ENCODE measurements around the gene ZNF609.

The ZNF609 gene

DNA sequence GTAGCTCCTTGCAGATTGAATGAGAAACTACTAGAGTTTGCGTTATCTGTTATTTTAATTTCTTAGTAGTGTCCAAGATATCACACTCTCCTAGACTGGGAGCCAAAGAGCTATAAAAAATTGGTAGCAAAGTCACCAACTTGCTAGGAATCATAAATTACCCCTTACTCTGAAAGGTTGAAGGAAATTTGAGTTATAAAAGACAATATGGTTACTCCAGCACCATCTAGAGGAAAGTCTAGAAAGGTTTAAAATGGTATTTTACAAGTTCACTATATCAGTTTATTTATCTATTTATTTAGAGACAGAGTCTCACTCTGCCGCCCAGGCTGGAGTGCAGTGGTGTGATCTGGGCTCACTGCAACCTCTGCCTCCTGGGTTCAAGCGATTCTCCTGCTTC lies 193.4 kb downstream of the ZNF609 start:
- DNase-seq (ENCODE audit: low read depth in 2 of 2), result no peak

DNA sequence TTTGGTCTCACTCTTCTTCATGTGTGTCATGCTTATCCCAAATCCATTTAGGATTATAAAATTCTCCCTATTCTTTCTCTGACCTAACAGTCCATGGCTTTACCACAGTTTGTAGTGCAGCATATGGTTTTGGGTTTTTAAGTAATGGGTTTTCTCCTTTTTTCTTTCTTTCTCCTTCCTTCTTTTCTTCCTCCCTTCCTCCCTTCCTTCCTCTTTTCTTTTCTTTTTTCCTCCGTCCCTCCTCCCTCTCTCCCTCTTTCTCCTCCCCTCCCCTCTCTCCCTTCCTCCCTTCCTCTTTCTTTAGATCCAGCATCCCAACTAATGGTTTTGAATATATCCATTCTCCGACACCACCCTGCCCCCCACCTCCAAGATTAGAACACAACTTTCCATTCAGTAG lies 196.1 kb downstream of the ZNF609 start:
- no peak for DNase-seq (ENCODE audit: low read depth in 2 of 2)

GRCh38 chr15:64665179-64665578 lies 204.8 kb downstream of the ZNF609 start:
- DNase-seq (ENCODE audit: low read depth in 2 of 2), result no peak

GRCh38 chr15:64667736-64668161 lies 207.4 kb downstream of the ZNF609 start:
- no peak for DNase-seq (ENCODE audit: low read depth in 2 of 2)

GRCh38 chr15:64673866-64674265 lies 213.5 kb downstream of the ZNF609 start:
- no peak for DNase-seq (ENCODE audit: low read depth in 2 of 2)

DNA sequence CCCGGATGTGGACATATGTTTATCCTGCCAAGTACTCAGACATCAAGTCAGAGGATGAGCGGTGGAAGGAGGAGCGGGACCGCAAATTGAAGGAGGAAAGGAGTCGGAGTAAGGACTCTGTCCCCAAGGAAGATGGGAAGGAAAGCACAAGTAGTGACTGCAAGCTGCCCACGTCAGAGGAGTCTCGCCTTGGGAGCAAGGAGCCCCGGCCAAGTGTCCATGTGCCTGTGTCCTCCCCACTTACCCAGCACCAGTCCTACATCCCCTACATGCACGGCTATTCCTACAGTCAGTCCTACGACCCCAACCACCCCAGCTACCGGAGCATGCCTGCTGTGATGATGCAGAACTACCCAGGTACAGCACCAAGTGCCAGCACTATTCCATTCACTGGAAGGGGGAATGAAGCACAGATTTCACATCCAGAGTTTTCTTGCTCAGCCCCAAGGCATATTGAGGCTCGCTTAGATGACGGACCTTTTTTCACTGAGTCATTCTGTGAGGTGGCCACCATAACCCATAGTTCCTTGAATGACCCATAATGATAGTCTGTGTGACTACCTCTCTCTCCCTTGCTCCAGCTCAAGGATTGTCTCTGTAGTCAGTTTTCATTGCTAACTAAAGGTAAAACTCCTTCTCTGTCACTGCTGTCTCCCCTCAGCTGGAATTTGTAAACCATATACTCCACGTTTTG lies 217.9 kb downstream of the ZNF609 start:
- DNase-seq (ENCODE audit: low read depth in 2 of 2), result no peak

GRCh38 chr15:64680097-64680496 lies 219.7 kb downstream of the ZNF609 start:
- DNase-seq (ENCODE audit: low read depth in 2 of 2), result no peak

DNA sequence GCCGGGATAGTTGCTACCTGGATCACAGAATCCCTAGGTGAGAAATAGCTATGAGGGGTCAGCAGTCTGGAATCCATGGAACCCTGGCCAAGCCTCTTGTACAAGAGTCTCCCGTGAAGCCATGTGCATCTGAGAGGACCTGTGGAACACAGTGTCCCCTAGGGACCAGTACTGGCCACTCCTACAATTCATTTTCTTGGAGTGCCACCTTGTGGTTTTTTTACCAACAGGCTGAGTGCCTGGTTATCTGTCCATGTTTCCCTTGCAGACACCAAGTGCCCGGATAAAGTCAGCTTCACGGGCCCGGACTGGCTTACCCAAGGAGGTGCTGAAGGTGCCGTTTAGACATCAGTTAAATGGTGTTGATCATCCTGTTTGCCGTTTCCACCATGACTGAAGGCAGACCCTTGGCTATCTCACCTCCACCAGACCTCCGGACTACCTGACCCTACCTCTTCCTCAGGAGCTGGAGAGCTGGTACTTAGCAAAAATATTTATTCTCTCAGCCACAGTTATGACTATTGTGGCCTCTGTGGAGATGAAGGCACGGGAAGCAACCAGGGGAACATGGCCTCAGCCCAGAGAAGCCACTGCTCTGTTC lies 221.1 kb downstream of the ZNF609 start:
- DNase-seq (ENCODE audit: low read depth in 2 of 2), result no peak

DNA sequence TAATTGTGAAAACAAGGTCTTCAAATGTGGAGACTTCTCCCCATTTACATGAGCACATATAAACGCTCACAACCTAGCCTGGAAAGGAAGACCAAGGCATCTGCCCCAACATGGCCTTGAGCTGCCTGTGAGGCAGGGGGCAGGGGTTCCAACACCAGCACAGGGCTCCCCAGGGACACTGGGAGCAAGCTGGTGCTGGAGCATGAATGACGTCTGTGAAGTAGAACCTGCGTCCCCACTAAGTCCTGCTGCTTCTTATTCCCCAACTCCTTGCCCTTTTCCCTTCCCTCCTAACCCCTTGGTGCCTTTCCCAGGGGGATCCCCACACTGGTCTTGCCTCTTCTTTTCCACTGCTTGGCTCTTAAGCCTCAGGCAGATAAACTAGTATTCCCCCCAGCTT lies 221.9 kb downstream of the ZNF609 start:
- no peak for DNase-seq (ENCODE audit: low read depth in 2 of 2)

GRCh38 chr15:64683378-64683777 lies 223.0 kb downstream of the ZNF609 start:
- DNase-seq (ENCODE audit: low read depth in 2 of 2), result no peak

- no peak for DNase-seq (ENCODE audit: low read depth in 2 of 2)
These were observed 225.0 kb downstream of the ZNF609 start for GRCh38 chr15:64685230-64685888.

- DNase-seq (ENCODE audit: low read depth in 2 of 2), result no peak
These were observed 225.9 kb downstream of the ZNF609 start for GRCh38 chr15:64686130-64686735.

DNA sequence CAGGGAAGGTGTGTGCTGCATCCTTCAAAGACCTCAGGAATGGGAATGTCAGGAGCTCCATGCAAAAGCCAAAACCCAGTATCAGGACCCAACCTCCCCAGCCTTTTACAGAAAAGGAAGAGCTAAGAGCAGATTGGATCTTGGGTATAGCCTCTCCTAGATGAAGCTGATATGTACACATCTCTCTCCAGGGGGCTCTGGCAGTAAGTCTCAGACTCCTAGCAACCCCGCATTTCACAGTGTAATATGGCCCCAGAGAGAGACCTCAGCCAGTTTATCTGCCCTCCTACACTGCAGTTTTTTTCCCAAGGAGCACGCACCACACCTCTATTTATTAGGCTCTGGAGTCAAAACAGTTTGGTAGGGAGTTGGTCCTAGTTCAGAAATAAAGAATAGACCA lies 226.8 kb downstream of the ZNF609 start:
- no peak for DNase-seq (ENCODE audit: low read depth in 2 of 2)

DNA sequence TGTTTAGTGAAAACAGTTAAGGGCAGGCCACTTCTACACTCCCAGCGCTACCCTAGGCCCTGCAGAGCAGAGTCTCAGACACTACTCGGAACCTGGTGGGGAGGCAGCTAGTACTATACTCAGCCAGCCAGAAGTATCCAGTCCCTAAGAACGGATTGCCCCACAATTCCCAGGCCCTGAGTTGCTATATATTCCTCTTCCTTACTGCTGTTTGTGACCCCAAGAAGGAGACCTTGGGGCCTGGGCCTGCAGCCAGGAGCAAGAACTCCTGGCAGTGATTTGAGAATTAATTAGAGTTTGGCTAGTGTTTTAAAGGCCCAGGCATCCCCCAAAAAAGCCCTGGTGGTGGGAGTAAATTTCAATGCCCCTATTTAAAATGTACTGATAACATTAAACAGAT lies 227.3 kb downstream of the ZNF609 start:
- no peak for DNase-seq (ENCODE audit: low read depth in 2 of 2)

- no peak for DNase-seq (ENCODE audit: low read depth in 2 of 2)
These were observed 228.4 kb downstream of the ZNF609 start for GRCh38 chr15:64688770-64689169.

- DNase-seq (ENCODE audit: low read depth in 2 of 2), result no peak
These were observed 229.6 kb downstream of the ZNF609 start for GRCh38 chr15:64690008-64690407.

GRCh38 chr15:64690578-64691296 lies 230.4 kb downstream of the ZNF609 start:
- DNase-seq (ENCODE audit: low read depth in 2 of 2), result no peak

DNA sequence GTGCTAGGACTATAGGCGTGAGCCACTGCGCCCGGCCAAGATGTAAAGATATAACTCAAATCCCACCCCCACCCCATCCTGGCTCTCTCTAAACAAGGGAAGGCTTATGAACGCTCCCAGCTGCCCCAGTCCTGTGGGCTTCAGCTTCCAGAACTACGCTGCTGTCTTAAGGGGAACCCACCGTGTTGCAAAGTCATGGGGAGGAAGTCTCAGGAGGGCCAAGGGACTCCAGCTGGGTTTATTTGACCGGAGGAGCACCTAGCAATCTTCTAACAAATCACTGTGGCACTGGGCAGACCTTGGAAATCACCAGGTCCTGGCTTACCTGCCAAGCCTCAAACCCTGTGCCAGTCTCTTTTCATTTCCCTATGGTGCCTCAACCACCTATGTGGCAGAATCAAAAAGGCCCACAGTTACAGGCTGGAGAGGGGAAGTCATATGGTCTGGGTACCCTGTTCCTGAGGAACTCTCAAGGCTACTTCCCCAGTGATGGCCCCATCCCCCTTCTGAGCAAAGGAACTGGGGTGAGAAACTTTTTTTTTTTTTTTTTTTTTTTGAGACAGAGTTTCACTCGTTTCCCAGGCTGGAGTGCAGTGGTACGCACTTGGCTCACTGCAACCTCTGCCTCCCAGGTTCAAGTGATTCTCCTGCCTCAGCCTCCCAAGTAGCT lies 231.7 kb downstream of the ZNF609 start:
- no peak for DNase-seq (ENCODE audit: low read depth in 2 of 2)

DNA sequence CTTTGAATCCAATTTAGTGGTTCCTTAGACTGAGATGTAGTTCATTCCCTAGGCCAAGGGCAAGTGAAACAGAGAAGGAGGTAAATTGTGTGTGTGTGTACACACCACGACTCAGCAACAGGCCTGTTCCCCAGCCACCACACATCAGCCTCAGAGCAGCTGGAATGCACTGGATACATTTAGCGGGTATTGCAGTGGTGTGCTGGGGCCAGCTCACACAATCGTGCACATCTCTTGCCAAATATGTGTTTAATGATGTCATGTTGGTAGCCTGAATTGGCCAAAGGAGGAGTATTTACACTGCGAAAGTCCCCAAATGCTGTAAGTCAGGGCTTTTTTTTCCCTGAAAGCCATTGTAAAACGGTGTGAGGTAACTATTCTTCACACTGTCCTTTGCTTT lies 232.8 kb downstream of the ZNF609 start:
- DNase-seq (ENCODE audit: low read depth in 2 of 2), result no peak

DNA sequence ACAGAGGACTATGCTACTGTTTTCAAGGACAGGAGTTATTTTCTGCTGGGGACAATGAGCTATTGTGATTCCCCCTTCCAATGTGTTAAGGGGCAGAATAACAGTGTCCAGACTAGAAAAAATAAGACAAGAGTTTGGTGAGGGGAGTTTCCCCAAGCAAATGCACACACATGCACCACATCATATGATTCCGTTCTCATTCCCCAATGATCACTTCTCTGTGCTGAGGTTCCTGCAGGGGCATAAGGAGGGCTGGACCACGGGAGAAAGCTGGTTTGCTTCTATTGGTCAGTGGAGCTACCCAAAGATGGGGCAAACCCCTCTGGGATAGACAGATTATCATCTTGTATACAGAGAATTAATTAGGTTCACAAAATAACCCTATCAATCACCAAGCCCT lies 234.4 kb downstream of the ZNF609 start:
- no peak for DNase-seq (ENCODE audit: low read depth in 2 of 2)

GRCh38 chr15:64695561-64695992 lies 235.2 kb downstream of the ZNF609 start:
- DNase-seq (ENCODE audit: low read depth in 2 of 2), result no peak

DNA sequence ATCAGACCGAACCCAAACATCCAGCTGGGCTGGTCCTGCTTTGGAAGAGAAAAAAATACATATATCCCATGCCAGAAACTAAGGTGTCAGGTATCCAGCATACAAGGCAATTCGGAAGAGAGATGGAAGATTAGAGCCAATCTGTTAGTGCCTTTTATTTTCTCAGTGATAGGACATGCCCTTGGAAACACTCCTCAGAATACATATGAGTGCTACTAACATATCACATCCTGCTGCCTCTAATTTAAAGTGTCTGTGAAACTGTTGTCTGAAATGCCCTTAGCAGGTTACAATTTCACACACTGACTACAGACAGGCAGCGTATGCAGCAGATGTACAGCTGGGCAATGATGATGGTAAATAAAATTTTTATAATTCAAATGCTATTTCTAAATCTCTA lies 236.1 kb downstream of the ZNF609 start:
- DNase-seq (ENCODE audit: low read depth in 2 of 2), result no peak
